GM23248 (cell line): ENCODE results near the gene TMPRSS3.

Source experiments
- EZH2 ChIP-seq: fragments of 200-600 bp; sonication (generic); IDR thresholded peaks from 2 replicates; pipeline ENCODE4 v1.6.1; 2018; ENCODE audit warnings: antibody characterized with exemption, mild to moderate bottlenecking; ENCODE audit not compliant: insufficient read depth, poor library complexity, severe bottlenecking
- EZH2phosphoT487 ChIP-seq: fragments of 200-600 bp; sonication (generic); IDR thresholded peaks from 2 replicates; pipeline ENCODE4 v1.6.1; 2018; ENCODE audit warnings: antibody characterized with exemption, moderate library complexity, mild to moderate bottlenecking, low read depth; ENCODE audit not compliant: insufficient read depth

GRCh38 chr21:42324896-42325295 is 71.0 kb downstream of the TMPRSS3 start:
- TF ChIP-seq EZH2 (no peak), EZH2phosphoT487 (no peak)
